NCI-H748 (cell line): ENCODE results near the gene ELF2.
A peak's percentile ranks its signal among the peaks of the same experiment; 100 is the strongest.
"Not testable (repeated sequence)": the region's sequence is repeated elsewhere in the genome, so short reads cannot be mapped to it uniquely, and the experiment has no call there.

Source experiments
- DNase-seq: peaks from one replicate; lab custom pipeline; 2025; ENCODE audit not compliant: unreplicated experiment; lab: John Stamatoyannopoulos, UW

The ELF2 gene

DNA sequence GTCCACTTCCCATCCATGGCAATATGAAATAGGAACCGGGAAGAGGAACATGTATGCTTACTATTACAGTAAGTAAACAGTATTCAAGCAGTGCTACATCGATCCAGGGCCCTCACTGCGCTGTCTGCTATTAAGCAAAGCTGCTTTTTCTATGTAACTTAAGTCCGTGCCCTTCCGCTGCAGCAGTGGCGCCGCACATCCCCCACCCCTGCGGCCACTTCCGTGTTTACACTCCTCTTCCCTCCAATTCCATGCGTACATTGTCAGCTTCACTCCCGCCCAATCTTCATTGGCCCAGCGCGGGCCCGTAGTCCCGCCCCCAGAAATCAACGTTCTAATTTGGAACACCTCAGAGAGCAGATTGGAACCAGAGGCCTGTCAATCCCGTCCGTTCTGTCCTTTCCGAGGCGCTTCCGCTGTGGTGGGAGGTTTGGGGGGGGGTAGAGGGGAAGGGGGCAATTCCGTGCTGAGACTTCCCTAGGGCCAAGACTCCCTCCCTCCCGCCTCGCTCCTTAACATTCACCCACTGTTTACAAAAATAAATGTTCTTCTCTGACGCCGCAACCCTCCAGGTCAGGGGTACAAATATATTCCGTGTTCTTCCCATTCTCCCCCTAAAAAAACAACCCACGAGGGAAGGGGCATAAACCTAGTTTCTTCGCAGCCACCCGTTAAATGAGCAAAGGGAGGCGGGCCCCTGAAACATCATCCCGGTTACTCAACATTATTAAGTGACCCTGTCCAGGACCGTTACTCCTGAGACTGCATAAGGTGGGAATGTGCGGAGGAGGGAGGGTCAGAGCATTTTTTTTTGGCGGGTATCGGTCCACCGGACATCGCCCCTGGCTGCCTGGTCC, 94.0 kb downstream of the ELF2 start:
- DNase-seq = peak; percentile 98

GRCh38 chr4:139078926-139079325, 98.1 kb downstream of the ELF2 start:
- DNase-seq = no peak

DNA sequence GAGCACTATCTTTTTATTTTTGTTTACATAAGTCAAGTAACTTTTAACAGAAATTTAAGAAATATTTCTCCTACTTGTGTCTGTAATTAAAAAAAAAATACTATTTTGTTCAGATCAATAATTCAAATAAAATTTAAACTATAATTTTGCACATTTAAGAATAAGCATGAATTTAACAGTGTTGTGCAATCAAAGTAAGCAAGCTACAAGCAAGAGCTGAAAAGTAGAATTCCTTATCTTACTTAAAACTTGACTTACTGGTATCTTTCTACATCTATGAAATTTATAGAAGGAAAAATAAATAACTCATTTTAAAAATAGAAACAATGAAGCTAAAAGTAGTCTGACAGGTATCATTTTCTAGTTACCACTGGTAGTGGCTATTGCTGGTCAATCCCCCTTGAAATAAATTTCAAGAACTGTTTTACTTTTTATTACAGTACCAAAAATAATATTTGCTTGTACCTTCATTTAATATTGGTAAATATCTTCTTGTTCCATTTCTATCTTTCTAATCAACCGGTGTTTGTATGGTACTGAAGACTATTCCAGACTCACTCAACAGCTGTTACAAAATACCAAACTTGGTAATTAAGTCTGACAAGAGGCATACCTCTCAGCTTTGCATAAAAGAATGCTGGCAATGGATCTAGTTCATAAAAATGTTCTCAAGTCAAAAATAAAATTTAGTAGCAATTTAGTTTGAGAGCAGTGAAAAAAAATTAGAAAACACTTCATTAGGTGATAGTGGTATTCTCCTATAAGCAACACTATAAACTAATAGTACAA, 99.3 kb downstream of the ELF2 start:
- no peak for DNase-seq

DNA sequence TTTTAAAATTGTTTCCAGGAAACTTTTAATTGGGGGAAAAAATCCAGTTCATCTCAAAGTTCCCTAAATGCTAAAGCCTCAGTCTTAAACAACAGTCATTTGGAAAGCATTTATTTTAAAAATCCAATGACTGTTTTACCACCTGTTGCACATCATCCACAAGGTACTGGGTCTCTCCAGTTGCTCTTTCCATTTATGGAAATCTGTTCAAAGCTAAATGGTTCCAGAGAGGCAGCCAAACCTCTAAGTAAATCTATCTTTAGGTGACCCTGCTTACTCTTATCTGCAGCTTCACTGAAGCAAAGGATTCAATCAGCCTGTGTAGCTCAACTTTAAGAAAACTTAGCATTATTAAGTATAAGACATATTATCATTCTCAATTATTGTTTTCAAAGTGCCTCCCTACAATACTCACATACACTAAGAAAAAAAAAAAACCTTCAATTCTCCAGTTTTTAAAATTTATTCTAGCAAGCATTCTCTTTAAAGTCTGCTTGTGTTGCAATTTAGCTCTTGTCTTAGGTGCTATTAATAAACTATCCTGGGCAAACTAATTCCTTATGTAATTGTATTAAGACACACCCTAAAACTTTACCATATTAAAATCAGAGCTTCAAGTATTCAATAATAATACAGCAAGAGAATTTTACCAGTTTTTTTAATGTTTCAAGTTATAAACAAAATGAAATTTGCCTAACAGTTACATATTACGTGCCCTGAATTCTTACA, 100.8 kb downstream of the ELF2 start:
- DNase-seq = no peak

DNA sequence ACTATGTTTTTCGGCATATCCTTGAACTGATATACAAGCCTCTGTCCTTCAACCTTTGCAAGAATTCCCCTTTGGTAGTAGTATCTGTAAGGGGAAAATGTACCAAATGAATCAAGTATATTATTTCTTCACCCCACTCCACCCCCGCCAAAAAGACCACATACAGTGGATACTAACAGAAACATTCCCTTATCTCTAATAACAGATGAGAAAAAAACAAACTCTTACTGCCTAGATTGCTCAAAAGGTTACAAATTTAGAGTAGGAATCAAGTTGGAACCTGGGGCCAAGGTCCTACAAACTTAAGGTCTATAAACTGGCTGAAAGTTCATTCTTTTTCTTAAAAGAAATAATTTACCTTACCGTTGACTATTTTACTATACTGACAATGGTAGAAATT, 116.4 kb downstream of the ELF2 start:
- DNase-seq = no peak

- not testable (repeated sequence) for DNase-seq
Measured at GRCh38 chr4:139059026-139059425, 118.0 kb downstream of the ELF2 start.

DNA sequence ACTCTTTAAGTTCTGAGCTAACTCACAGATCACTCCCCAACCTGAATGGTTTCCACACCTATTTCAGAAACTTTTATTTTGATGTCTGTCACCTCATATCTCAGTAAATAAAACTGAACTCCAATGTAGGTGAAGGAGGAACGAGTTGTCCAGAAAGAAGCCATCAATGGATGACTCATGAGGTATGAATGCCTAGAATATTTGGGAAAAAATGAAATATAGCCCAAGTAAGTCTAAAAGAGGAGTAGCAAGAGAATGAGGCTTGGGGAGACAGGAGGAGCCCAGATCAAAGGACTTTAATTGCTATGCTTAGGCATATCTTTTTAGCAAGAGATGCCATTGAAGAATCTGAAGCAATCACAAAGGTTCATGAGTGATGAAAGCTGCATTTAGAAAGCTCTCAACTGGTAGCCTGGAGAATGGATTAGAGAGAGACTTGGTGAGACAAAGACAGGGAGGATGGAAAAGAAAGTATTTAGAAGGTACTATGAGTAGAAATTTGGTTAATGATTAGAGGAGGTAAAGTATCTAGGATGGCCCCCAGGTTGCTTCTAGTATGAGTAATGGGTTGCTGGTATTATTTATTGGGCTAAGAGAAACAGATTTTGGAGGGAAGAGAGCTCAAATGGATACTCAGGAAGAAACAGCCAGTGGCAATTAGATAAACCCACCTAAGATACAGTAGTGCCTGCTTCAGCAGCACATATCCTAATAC, 122.1 kb downstream of the ELF2 start:
- DNase-seq = no peak

GRCh38 chr4:139053909-139054308, 123.1 kb downstream of the ELF2 start:
- DNase-seq = no peak

- DNase-seq = no peak
Measured at GRCh38 chr4:139050446-139050845, 126.6 kb downstream of the ELF2 start.

DNA sequence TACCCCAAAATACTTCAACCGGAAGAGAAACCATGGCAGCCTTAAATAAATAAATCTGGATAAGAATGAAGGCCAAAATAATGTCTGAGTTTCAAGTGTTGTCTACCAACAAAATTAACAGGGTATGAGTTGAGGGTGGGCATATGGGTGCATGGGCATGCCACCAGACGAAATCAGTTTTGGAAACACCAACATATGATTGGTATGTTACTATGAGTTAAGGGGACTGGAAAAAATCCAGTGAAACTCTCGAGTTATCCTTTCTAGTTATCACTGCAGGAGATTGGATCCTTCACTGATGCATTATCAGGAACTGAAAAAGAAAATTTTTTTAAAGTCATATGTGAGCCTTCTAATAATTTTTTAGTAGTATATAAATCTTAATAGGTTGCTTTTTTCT, 129.0 kb downstream of the ELF2 start:
- DNase-seq = no peak

- DNase-seq = no peak
Measured at GRCh38 chr4:139044291-139044690, 132.7 kb downstream of the ELF2 start.

DNA sequence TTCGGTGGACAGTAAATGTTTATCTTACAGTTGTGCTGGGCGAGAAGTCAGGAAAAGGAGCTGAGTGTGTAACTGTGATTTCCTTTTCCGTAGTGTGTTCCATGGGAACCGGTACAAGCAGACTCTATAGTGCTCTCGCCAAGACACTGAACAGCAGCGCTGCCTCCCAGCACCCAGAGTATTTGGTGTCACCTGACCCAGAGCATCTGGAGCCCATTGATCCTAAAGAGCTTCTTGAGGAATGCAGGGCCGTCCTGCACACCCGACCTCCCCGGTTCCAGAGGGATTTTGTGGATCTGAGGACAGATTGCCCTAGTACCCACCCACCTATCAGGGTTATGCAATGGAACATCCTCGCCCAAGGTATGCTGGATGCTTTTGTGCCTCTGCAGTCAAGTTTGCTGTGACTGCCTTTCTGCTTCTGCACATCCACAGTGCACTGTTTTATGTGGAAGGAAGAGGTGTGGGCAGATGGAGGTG, 134.0 kb downstream of the ELF2 start:
- DNase-seq = no peak

DNA sequence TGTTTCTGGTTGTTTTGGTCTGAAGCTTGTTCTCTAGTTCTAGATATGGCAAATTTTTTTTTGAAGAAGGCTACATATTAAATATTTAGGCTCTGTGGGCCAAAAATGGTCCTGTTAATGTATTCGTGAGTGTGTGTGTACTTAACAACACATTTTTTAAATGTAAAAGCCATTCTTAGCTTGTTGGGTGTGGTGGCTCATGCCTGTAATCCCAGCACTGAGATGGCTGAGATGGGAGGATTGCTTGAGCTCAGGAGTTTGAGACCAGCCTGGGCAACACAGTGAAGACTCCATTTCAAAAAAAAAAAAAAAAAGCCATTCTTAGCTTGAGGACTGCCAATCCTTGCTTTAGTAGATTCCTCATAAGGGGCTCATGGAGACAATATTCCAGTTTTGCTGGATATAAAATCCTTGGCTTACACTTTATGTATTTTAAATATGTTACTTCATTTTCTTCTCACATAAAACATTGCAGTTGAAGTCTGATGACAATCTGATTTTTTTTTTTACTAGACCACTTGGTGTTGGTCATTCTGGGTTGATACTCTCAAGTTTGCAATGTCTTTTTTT, 138.1 kb downstream of the ELF2 start:
- DNase-seq = no peak

DNA sequence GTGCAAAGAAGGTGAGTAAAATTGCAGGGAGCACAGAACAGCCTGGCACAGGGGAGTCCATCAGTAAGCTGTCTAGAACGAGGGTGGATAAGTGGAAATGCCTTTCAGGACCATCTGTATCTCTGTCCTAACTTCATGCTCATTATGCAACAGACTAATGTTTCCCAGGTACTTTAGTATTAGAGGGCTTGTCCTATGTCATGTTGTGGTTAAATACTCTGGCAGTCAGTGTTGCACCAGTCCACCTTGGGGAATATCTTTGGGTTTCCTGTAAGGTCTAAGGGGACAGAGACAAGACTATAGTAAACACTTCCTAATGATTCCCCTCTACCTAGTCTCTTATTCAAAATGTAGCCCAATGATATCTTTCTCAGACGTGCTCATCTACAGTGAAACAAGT, 140.1 kb downstream of the ELF2 start:
- no peak for DNase-seq

- DNase-seq = no peak
Measured at GRCh38 chr4:139035650-139036049, 141.4 kb downstream of the ELF2 start.

- peak; percentile 76 for DNase-seq
Measured at GRCh38 chr4:139030614-139031235, 146.3 kb downstream of the ELF2 start.

GRCh38 chr4:139029866-139030363, 147.1 kb downstream of the ELF2 start:
- not testable (repeated sequence) for DNase-seq

DNA sequence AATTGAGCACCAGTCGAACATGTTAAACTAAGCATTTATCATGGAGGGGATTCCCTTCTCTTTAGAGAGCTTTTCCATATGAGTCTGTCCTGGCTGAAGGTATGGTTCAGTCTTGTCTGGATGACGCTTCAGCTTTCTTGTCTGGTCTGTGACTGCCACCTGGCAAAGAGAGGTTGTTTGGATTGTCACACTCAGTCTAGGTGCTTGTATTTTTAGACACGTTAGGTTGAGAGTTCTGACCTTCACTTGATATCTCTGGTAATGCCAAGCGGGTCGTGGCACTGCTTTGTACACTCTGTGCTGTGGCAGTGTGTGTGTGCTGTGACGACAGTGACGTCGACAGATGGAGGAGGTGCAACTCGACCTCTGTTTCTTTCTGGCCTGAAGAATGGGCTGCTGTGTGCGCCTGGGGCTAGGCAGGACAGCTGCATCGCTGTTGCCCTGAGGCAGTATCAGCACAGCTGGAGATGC, 148.8 kb downstream of the ELF2 start:
- DNase-seq = no peak

DNA sequence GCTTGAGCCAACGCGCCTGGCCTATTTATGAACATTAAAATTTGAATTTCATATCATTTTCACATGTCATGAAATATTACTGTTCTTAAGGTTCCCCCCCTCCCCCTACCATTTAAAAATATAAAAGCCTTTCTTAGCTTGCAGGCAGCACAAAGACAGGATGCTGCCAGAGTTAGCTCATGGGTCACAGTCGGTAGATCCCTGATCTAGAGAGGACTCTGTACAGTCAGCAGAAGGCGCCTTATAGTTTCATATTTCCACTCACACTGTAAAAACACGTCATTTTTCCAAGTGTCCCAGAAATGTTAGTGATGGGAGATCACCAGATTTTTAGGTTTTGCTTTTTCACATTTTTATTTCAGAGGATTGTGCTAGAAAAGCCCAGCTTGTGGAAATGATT, 149.2 kb downstream of the ELF2 start:
- no peak for DNase-seq

DNA sequence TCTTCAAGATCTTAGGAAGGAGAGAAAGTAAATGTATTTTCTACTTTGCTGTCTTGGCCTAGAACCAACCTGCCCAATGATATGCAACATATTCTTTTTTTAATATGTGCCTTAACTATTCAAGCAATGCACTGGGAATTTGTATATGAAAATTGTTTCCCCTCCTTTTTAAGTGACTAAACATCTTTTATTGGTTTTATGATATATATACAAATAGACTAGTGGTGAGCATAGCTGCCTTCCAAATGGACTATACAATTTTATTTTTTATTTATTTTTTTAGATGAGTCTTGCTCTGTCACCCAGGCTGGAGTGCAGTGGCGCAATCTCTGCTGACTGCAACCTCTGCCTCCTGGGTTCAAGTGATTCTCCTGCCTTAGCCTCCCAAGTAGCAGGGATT, 151.2 kb downstream of the ELF2 start:
- no peak for DNase-seq
